BE2C (cell line): ENCODE data around the gene VASH1.

Experiments used
- DNase-seq: peaks from one replicate; pipeline ENCODE4 v3.0.0-alpha.2; 2020
- H3K27me3 ChIP-seq: fragments of 250-450 bp; sonication (Bioruptor Pico); 2 replicates; pipeline ENCODE4 v1.5.1; 2020; ENCODE audit warnings: mild to moderate bottlenecking
- H3K36me3 ChIP-seq: fragments of 250-450 bp; sonication (Bioruptor Pico); 2 replicates; pipeline ENCODE4 v1.5.1; 2020; ENCODE audit warnings: mild to moderate bottlenecking
- H3K4me1 ChIP-seq: fragments of 250-450 bp; sonication (Bioruptor Pico); 2 replicates; pipeline ENCODE4 v1.5.1; 2020
- H3K4me3 ChIP-seq: 2 replicates; pipeline ENCODE4 v1.5.1; 2011; ENCODE audit warnings: low read depth, low read length
- H3K9me3 ChIP-seq: fragments of 250-450 bp; sonication (Bioruptor Pico); 2 replicates; pipeline ENCODE4 v1.5.1; 2020
- CTCF ChIP-seq: IDR thresholded peaks from 2 replicates; pipeline ENCODE4 v1.5.1; 2012; ENCODE audit warnings: mild to moderate bottlenecking, low read depth, low read length

The VASH1 gene

GRCh38 chr14:76782115-76782884 is 21.0 kb downstream of the VASH1 start:
- peaks cover 9% of the 10 kb centered on the region for H3K4me1 ChIP-seq
- H3K27me3 ChIP-seq, result no peaks in the 10 kb centered on the region
- H3K36me3 ChIP-seq, result peaks cover 12% of the 10 kb centered on the region
- no peak for TF ChIP-seq CTCF
- no peak overlapping the region for H3K4me3 ChIP-seq
- no peaks in the 10 kb centered on the region for H3K9me3 ChIP-seq
- no peak for DNase-seq

- peaks cover 13% of the 10 kb centered on the region for H3K36me3 ChIP-seq
- no peaks in the 10 kb centered on the region for H3K9me3 ChIP-seq
- no peak for TF ChIP-seq CTCF
Observed at GRCh38 chr14:76782885-76783566, 21.8 kb downstream of the VASH1 start.

GRCh38 chr14:76784266-76784874 is 23.1 kb downstream of the VASH1 start:
- no peak for DNase-seq
- H3K4me3 ChIP-seq, result no peak overlapping the region
- no peak for TF ChIP-seq CTCF

More at GRCh38 chr14:76782885-76783566, 21.8 kb downstream of the VASH1 start:
- DNase-seq, result no peak
- no peak overlapping the region for H3K4me3 ChIP-seq
- H3K27me3 ChIP-seq, result no peaks in the 10 kb centered on the region
- peaks cover 9% of the 10 kb centered on the region for H3K4me1 ChIP-seq

GRCh38 chr14:76784881-76785280 is 23.6 kb downstream of the VASH1 start:
- Histone ChIP-seq H3K9me3 (no peaks in the 10 kb centered on the region), H3K27me3 (no peaks in the 10 kb centered on the region), H3K4me1 (peaks cover 4% of the 10 kb centered on the region; the same call in 1 of the 2 replicates), H3K36me3 (peaks cover 21% of the 10 kb centered on the region), H3K4me3 (no peak overlapping the region)
- TF ChIP-seq CTCF, result peak; percentile 100
- peak; percentile 91 for DNase-seq

More at GRCh38 chr14:76784266-76784874, 23.1 kb downstream of the VASH1 start:
- no peaks in the 10 kb centered on the region for H3K27me3 ChIP-seq
- H3K36me3 ChIP-seq, result peaks cover 21% of the 10 kb centered on the region
- H3K4me1 ChIP-seq, result peaks cover 4% of the 10 kb centered on the region
- no peaks in the 10 kb centered on the region for H3K9me3 ChIP-seq

GRCh38 chr14:76786601-76787000 is 25.3 kb downstream of the VASH1 start:
- Histone ChIP-seq H3K9me3 (no peaks in the 10 kb centered on the region), H3K36me3 (peaks cover 29% of the 10 kb centered on the region), H3K4me1 (peaks cover 3% of the 10 kb centered on the region; the same call in 1 of the 2 replicates), H3K27me3 (no peaks in the 10 kb centered on the region), H3K4me3 (no peak overlapping the region)
- DNase-seq, result no peak
- TF ChIP-seq CTCF, result no peak
